GM19238 (cell line): ENCODE measurements around the gene DUOXA1.
"Not testable (repeated sequence)": the region's sequence is repeated elsewhere in the genome, so short reads cannot be mapped to it uniquely, and the experiment has no call there.

Experiments used
- DNase-seq: peaks from one replicate; pipeline ENCODE4 v3.0.0; 2011; ENCODE audit warnings: low spot score; ENCODE audit not compliant: insufficient read length

Gene DUOXA1

GRCh38 chr15:45151998-45152828, 22.5 kb upstream of the DUOXA1 start:
- DNase-seq, result no peak

- DNase-seq, result no peak
These were observed 21.3 kb upstream of the DUOXA1 start for GRCh38 chr15:45150997-45151396.

- no peak for DNase-seq
These were observed 20.8 kb upstream of the DUOXA1 start for GRCh38 chr15:45150481-45150880.

GRCh38 chr15:45149060-45149459, 19.4 kb upstream of the DUOXA1 start:
- no peak for DNase-seq

GRCh38 chr15:45148076-45149059, 18.7 kb upstream of the DUOXA1 start:
- DNase-seq, result no peak

GRCh38 chr15:45147606-45148005, 17.9 kb upstream of the DUOXA1 start:
- no peak for DNase-seq

GRCh38 chr15:45146405-45146804, 16.7 kb upstream of the DUOXA1 start:
- no peak for DNase-seq

GRCh38 chr15:45144775-45145174, 15.1 kb upstream of the DUOXA1 start:
- no peak for DNase-seq

GRCh38 chr15:45143946-45144345, 14.3 kb upstream of the DUOXA1 start:
- no peak for DNase-seq

- DNase-seq, result no peak
These were observed 13.4 kb upstream of the DUOXA1 start for GRCh38 chr15:45143056-45143455.

GRCh38 chr15:45141386-45141785, 11.7 kb upstream of the DUOXA1 start:
- DNase-seq, result no peak

GRCh38 chr15:45140557-45141250, 11.0 kb upstream of the DUOXA1 start:
- DNase-seq, result no peak

GRCh38 chr15:45139770-45140169, 10.1 kb upstream of the DUOXA1 start:
- DNase-seq, result no peak

- no peak for DNase-seq
These were observed 9.4 kb upstream of the DUOXA1 start for GRCh38 chr15:45138814-45139765.

- no peak for DNase-seq
These were observed 8.0 kb upstream of the DUOXA1 start for GRCh38 chr15:45137703-45138102.

- no peak for DNase-seq
These were observed 6.7 kb upstream of the DUOXA1 start for GRCh38 chr15:45136378-45136764.

GRCh38 chr15:45135705-45136377, 6.2 kb upstream of the DUOXA1 start:
- DNase-seq, result not testable (repeated sequence)

GRCh38 chr15:45134682-45135604, 5.3 kb upstream of the DUOXA1 start:
- DNase-seq, result no peak

- no peak for DNase-seq
These were observed 4.4 kb upstream of the DUOXA1 start for GRCh38 chr15:45134046-45134445.
